GM13977 (cell line): Measurements from ENCODE around the gene PARP1.

ENCODE experiments used
- DNase-seq: peaks from one replicate; pipeline ENCODE4 v3.0.0; 2012; ENCODE audit warnings: low spot score
- CTCF ChIP-seq: IDR thresholded peaks from 2 replicates; pipeline ENCODE4 v1.5.1; 2012; ENCODE audit warnings: mild to moderate bottlenecking, control low read depth; ENCODE audit not compliant: insufficient read depth; ENCODE audit errors: extremely low read depth, missing control alignments
- in situ Hi-C: fragments of 300-500 bp; cut with MboI; formaldehyde crosslinking; loops from one replicate; pipeline ENCODE4 v1.12.0; 2022; ENCODE audit warnings: low sequenced_read_pairs, low pct_unique_long_range_greater_than_20kb, mixed read lengths, inconsistent platforms; ENCODE audit not compliant: unreplicated experiment

The PARP1 gene

GRCh38 chr1:226425004-226425378 is 17.1 kb upstream of the PARP1 start:
- DNase-seq: no peak
- in situ Hi-C loops: loop anchor here (10.0 kb wide), 1 partner anchor 60 kb away; no protein-coding TSS in a partner anchor
- TF ChIP-seq CTCF: no peak

- in situ Hi-C loops: loop anchor here (10.0 kb wide), 1 partner anchor 60 kb away; no protein-coding TSS in a partner anchor
Observed at GRCh38 chr1:226424221-226425003, 16.5 kb upstream of the PARP1 start.

GRCh38 chr1:226422478-226422877 is 14.6 kb upstream of the PARP1 start:
- DNase-seq: no peak
- in situ Hi-C loops: loop anchor here (10.0 kb wide), 1 partner anchor 62 kb away; no protein-coding TSS in a partner anchor
- TF ChIP-seq CTCF: no peak

More at GRCh38 chr1:226424221-226425003, 16.5 kb upstream of the PARP1 start:
- TF ChIP-seq CTCF: peak; percentile 56
- peak; percentile 58 for DNase-seq

- in situ Hi-C loops: loop anchor here (10.0 kb wide), 1 partner anchor 64 kb away; no protein-coding TSS in a partner anchor
- DNase-seq: no peak
Observed at GRCh38 chr1:226420897-226421296, 13.0 kb upstream of the PARP1 start.

GRCh38 chr1:226420328-226420727 is 12.4 kb upstream of the PARP1 start:
- in situ Hi-C loops: loop anchor here (10.0 kb wide), 1 partner anchor 64 kb away; no protein-coding TSS in a partner anchor
- no peak for TF ChIP-seq CTCF

More at GRCh38 chr1:226420897-226421296, 13.0 kb upstream of the PARP1 start:
- no peak for TF ChIP-seq CTCF

GRCh38 chr1:226419284-226420029 is 11.6 kb upstream of the PARP1 start:
- TF ChIP-seq CTCF: no peak
- DNase-seq: no peak
- in situ Hi-C loops: loop anchor here (10.0 kb wide), 1 partner anchor 65 kb away; no protein-coding TSS in a partner anchor

More at GRCh38 chr1:226420328-226420727, 12.4 kb upstream of the PARP1 start:
- no peak for DNase-seq
